Osteocyte (in vitro differentiated cells): ENCODE results near the gene MGST3. TPM values are rescaled to one million over a fixed set of nuclear protein-coding genes. Genes with fewer than 3 reads are reported as not detected.
A peak's percentile ranks its signal among the peaks of the same experiment; 100 is the strongest.
"Not testable (repeated sequence)": the region's sequence is repeated elsewhere in the genome, so short reads cannot be mapped to it uniquely, and the experiment has no call there.

Experiments
- DNase-seq: peaks from one replicate; pipeline ENCODE4 v3.0.0; 2021; ENCODE audit warnings: mixed read lengths; ENCODE audit not compliant: unreplicated experiment; ENCODE audit errors: extremely low spot score
- H3K27ac Mint-ChIP-seq: one replicate; pipeline ENCODE4 v1.8.0; 2021; ENCODE audit warnings: mild to moderate bottlenecking, mixed read lengths; ENCODE audit not compliant: unreplicated experiment
- H3K27me3 Mint-ChIP-seq: one replicate; pipeline ENCODE4 v1.8.0; 2021; ENCODE audit warnings: mixed read lengths; ENCODE audit not compliant: unreplicated experiment
- H3K36me3 Mint-ChIP-seq: one replicate; pipeline ENCODE4 v1.8.0; 2021; ENCODE audit warnings: mixed read lengths; ENCODE audit not compliant: unreplicated experiment
- H3K4me1 Mint-ChIP-seq: one replicate; pipeline ENCODE4 v1.8.0; 2021; ENCODE audit warnings: mixed read lengths; ENCODE audit not compliant: unreplicated experiment
- H3K4me3 Mint-ChIP-seq: one replicate; pipeline ENCODE4 v1.8.0; 2021; ENCODE audit warnings: mild to moderate bottlenecking, moderate library complexity, mixed read lengths; ENCODE audit not compliant: unreplicated experiment
- H3K9me3 Mint-ChIP-seq: one replicate; pipeline ENCODE4 v1.8.0; 2021; ENCODE audit warnings: mixed read lengths; ENCODE audit not compliant: unreplicated experiment
- CTCF ChIP-seq: fragments of 200-600 bp; sonication (generic); IDR thresholded peaks from 2 replicates; pipeline ENCODE4 v1.5.0; 2021; ENCODE audit warnings: antibody characterized with exemption, mild to moderate bottlenecking, moderate library complexity
- total RNA-seq: library from RNA; stranded (reverse); gene quantifications from 2 replicates; pipeline ENCODE4 v1.2.1, GENCODE V29; 2021

Gene MGST3
- total RNA-seq, 1 donor from 2014 or later, result 130 TPM

GRCh38 chr1:165633614-165634013, 2.6 kb downstream of the MGST3 start:
- no peak for TF ChIP-seq CTCF
- Mint-ChIP-seq H3K36me3 (peaks cover 7% of the 10 kb centered on the region), H3K27me3 (peaks cover 10% of the 10 kb centered on the region), H3K9me3 (no peaks in the 10 kb centered on the region), H3K27ac (peak overlapping the region; percentile 1), H3K4me3 (no peak overlapping the region), H3K4me1 (peaks cover 37% of the 10 kb centered on the region)
- no peak for DNase-seq

- H3K36me3 Mint-ChIP-seq, result peaks cover 10% of the 10 kb centered on the region
Measured at GRCh38 chr1:165634154-165634921, 3.3 kb downstream of the MGST3 start.

GRCh38 chr1:165635329-165635728, 4.3 kb downstream of the MGST3 start:
- Mint-ChIP-seq H3K36me3 (peaks cover 12% of the 10 kb centered on the region), H3K27me3 (no peaks in the 10 kb centered on the region), H3K4me3 (no peak overlapping the region), H3K9me3 (no peaks in the 10 kb centered on the region), H3K4me1 (peaks cover 36% of the 10 kb centered on the region), H3K27ac (no peak overlapping the region)
- TF ChIP-seq CTCF, result no peak
- DNase-seq, result no peak

More at GRCh38 chr1:165634154-165634921, 3.3 kb downstream of the MGST3 start:
- H3K9me3 Mint-ChIP-seq, result no peaks in the 10 kb centered on the region
- DNase-seq, result no peak
- no peak for TF ChIP-seq CTCF
- H3K27ac Mint-ChIP-seq, result peak overlapping the region; percentile 42
- H3K27me3 Mint-ChIP-seq, result peaks cover 5% of the 10 kb centered on the region
- H3K4me3 Mint-ChIP-seq, result no peak overlapping the region
- peaks cover 37% of the 10 kb centered on the region for H3K4me1 Mint-ChIP-seq

GRCh38 chr1:165635823-165636222, 4.8 kb downstream of the MGST3 start:
- no peaks in the 10 kb centered on the region for H3K9me3 Mint-ChIP-seq
- peaks cover 36% of the 10 kb centered on the region for H3K4me1 Mint-ChIP-seq
- peaks cover 12% of the 10 kb centered on the region for H3K36me3 Mint-ChIP-seq
- no peak for TF ChIP-seq CTCF
- H3K27ac Mint-ChIP-seq, result no peak overlapping the region
- H3K27me3 Mint-ChIP-seq, result no peaks in the 10 kb centered on the region
- DNase-seq, result no peak
- no peak overlapping the region for H3K4me3 Mint-ChIP-seq

GRCh38 chr1:165637427-165637826, 6.4 kb downstream of the MGST3 start:
- H3K36me3 Mint-ChIP-seq, result peaks cover 12% of the 10 kb centered on the region
- H3K4me1 Mint-ChIP-seq, result peaks cover 41% of the 10 kb centered on the region
- no peaks in the 10 kb centered on the region for H3K9me3 Mint-ChIP-seq
- no peak for TF ChIP-seq CTCF
- no peak for DNase-seq
- no peak overlapping the region for H3K4me3 Mint-ChIP-seq
- no peak overlapping the region for H3K27ac Mint-ChIP-seq
- no peaks in the 10 kb centered on the region for H3K27me3 Mint-ChIP-seq

GRCh38 chr1:165638211-165638610, 7.2 kb downstream of the MGST3 start:
- H3K27ac Mint-ChIP-seq, DNase-seq, H3K9me3 Mint-ChIP-seq, H3K27me3 Mint-ChIP-seq, H3K4me3 Mint-ChIP-seq: not testable (repeated sequence)
- Mint-ChIP-seq H3K4me1 (peaks cover 41% of the 10 kb centered on the region), H3K36me3 (peaks cover 12% of the 10 kb centered on the region)
